DMS 273 (cell line): Measurements from ENCODE around the gene CPN1.
"Not testable (repeated sequence)": the region's sequence is repeated elsewhere in the genome, so short reads cannot be mapped to it uniquely, and the experiment has no call there.

ENCODE experiments used
- DNase-seq: peaks from one replicate; lab custom pipeline; 2025; ENCODE audit not compliant: unreplicated experiment; lab: John Stamatoyannopoulos, UW

The CPN1 gene

DNA sequence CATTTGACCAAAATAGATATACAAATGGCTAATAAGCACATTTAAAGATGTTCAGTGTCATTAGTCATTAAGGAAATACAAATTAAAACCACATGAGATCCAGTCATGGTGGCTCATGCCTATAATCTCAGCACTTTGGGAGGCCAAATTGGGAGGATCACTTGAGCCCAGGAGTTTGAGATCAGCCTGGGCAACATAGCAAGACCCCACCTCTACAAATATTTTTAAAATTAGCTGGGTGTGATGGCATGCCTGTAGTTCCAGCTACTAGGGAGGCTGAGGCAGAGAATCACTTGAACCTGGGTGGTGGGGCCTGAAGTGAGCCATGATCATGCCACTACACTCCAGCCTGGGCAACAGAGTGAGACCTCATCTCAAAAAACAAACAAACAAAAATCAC lies 607 bp upstream of the CPN1 start:
- DNase-seq = not testable (repeated sequence)

DNA sequence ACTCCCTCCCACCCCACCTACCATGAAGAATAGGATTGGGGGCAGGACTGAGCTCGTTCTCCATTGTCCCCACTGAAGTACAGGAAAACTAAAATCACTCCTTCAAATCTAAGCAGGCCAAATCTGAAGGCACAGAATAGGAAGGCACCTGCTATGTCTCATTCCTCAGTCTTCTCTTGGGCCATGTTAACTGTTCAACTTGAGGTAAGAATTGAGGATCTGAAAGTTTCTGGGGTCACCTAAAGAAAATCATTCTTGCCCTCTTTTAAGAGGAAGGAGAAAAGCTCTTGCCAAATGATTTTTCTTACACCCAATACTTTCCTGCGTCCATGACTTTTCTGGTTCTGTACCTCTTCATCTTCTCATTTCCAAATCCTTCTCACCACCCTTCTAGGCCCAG lies 4.9 kb downstream of the CPN1 start:
- DNase-seq = no peak

DNA sequence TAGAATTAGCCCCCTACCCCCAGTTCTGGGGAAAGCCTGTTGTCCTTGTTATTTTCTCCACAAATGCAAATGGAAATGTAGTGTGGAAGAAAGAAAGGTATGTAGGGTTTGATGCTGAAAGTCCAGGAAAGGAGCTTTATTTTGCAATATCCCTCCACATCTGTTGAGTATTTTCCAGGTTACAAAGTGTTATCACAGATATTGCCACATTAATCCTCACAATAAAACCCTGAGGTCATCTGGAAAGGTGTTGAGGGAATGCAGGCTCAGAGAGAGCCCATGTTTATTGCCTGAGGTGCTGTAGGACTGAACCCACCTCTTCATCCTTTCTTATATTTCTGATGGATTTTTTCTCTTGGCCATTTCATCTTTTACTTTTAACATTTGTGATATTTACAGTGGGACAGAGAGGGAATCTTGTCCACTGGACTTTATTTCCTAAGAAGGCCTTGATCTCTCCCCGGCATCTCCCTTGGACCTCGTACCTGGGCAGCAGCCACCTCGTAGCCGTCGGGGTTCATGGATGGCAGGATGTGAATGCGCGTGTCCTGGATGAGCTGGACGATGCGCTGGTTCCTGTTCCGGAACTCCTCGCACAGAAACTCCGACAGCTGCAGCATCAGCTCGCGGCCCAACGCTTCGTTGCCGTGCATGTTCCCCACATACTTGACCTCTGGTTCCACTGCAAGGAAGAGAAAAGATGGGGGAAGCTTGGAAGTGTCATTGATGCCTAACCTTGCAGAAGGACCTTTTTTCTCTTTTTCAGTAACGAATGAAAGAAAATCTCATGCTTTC lies 6.0 kb downstream of the CPN1 start:
- DNase-seq = no peak

DNA sequence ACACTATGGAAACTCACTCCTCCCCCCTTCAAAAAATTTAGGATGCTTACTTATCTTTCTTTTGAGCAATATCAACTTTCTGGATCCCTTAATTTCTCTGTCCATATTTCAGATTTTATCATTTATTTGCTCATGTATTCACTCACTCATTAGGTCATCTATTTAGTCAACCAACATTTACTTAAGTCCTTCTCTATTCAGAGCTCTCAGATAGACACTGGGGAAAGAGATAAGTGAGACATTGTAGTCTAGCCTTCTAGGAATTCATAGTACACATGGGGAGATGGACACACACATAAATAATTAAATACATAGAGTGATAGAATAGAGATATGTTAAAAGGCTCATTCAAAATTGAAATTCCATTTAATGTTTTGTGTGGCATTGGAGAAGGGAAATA lies 9.2 kb downstream of the CPN1 start:
- DNase-seq = no peak

DNA sequence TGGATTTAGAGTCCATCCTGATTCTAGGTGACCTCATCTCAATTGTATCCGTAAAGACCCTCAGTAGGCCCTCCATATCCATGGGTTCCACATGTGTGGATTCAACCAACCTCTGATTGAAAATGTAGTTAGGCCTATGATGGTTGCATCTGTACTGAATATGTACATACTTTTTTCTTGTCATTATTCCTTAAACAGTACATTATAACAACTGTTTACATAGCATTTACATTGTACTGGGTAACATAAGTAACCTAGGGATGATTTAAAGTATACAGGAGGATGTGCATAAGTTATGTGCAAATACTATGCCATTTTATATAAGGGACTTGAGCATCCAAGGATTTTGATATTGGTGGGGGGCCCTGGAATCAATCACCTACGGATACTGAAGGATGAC lies 10.1 kb downstream of the CPN1 start:
- DNase-seq = no peak

DNA sequence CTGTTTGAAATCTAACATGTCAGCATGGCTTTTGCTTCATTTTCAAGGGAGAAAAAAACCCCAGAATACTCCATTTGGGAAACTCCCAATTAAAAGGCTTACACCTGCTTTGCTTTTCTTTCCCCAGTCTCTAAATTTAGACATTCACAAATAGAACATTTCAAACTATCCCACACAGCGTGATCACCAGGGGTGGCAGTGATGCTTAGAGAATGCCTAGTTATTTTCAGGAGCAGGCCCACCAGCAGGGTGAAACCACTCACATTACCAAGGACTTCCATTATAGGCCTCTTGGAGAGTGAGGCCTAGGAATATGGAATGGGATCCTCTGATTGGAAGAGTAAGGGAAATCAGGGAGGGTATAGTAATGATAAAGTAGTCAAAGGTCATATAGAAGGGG lies 14.2 kb downstream of the CPN1 start:
- DNase-seq = no peak

DNA sequence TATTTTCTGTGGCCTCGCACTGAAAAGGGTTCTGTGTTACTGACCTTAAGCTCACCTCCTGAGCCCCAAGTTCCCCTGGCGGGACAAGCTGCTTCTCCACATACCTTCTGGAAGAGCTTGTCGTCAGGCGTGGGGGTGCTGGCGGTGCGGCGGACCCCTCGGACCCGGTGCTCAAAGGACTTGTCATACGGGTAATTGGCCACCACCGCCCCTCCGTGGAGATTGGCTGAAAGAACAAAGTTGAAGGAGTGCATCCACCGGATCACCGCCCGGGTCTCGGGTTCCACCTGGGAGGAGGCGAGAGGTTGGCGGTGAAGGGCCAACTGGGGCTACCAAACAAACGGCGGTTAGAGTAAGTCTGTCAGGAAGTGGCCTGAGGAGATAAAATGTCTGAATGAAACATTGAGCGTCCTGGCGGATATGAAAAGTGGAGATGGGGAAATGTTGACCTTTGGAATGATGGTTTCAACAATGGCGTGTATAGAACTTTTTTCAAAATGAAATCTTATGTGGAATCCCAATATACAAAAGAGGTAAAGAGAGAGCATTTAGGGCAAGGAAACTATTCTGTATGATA lies 16.5 kb downstream of the CPN1 start:
- no peak for DNase-seq

DNA sequence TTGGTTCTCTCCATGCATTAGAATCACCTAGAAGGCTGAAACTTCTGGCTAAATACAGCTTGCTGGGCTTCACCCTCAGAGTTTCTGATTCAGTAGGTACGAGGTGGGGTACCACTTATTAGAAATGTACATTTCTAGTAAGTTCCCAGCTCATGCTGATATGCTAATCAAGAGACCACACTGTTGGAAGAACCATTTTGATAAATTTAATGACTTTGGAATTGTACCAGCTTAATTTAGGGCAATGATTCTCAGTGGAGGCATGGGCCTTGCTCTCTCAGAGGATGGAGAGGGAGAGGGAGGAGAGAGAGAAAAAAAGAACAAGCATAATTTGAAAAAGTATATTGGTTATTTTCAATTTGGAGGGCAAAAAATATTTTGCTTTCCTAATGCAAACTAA lies 20.3 kb downstream of the CPN1 start:
- DNase-seq = no peak

DNA sequence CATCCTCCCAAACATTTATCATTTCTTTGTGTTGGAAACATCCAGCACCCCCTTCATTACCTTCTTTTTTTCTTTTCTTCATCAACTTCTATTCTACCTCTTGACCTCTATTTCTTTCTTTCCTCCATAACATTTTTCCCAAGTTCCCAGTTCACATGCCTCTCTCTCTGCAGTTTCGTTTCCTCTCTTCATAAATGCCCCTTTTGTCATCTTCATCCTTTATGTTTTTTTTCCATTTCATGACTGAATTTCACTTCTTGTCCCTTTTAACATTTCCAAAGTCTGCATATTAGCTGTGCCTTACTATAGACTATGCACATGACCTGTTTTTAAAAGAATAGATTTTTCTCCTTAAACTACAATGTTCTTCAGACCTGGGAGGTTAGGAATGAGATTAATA lies 23.7 kb downstream of the CPN1 start:
- no peak for DNase-seq

DNA sequence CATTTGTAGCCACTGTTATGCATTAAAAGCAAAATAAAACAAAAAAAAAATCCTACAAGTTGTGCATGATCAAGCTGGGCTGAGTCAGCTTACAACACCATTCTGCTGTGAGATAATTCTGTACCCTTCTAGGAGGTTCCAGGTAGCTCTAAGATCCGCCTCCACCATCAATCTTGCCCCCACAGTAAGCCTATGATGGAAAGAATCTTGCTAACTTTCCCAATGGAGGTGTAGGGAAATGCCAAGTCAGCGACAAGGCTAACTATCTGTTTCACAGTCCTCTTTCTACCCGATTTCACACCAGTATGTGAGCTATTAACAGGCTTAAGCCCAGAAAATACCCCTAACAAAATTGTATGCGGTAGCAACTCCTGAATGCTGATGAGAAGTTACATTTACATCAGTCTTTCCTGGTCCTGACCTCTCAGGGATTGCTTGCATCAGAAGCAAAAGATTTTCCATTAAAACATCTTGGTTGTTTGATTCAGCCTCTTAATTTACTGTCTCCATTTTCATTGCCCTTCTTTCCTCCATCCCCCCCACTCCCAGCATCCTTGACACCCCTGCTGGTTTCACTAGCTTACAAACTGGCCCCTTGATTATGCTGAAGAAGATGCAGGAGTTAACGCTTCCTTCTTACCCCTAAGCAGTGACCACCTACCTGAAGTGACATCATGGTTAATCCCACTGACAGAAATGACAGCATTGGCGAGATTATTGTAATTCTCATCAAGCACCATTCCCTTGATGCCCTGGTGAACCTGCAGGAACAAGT lies 27.8 kb downstream of the CPN1 start:
- DNase-seq = no peak

DNA sequence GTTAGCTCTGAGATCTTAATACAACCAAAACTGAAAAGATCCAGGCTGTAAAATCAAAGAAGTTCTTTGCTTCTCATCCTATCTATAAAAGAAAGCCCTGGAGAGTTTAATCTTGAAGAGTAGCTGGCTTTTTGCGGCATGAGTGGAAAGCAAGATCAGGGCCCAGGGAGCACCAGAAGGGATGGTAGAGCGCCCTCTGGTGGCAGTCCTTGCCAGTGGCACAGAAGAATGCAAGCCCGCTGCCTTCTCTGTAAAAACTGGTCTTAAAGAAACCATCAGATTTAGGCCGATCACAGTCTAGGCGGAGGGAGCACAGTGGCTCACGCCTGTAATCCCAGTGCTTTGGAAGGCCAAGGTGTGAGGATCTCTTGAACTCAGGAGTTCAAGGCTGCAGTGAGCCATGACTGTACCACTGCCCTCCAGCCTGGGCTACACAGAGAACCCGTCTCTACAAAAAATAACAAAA lies 35.6 kb downstream of the CPN1 start:
- peak; percentile 87 for DNase-seq

DNA sequence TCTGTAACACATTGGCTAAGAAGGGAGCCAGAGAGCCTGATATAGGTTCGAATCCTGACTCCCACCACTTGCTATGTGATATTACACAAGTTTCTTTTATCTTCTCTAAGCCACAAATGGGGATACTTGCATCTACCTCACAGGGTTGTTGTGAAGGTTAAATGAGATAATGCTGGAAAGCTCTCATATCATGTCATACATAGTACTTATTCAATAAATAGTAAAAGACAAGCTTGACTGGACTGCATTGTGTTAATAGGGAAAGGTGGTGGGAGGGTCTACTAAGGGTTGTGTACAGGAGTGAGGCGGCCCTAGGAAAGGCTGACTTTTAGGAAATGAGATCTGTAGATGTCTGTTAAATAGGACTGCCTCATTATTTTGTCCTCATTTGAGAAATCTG lies 36.1 kb downstream of the CPN1 start:
- DNase-seq = no peak

DNA sequence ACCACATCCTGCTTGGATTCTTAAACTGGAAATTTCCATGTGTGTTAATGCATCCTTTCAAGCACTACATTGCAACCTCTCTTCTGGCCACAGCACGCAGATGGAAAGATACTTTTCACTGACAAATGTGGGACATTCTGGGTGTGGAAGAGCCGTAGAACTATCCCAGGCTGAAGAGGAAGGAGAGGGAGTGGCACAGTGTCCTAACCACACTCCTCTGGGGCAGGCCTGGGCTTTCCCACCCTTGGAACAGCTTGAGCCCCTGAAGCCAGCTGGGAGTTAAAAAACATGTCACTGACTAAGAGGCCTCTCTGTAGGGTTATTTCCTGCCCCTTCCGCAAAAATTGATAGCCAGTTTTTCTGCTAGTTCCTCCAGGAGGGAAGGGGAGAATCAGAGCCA lies 37.9 kb downstream of the CPN1 start:
- peak; percentile 41 for DNase-seq

DNA sequence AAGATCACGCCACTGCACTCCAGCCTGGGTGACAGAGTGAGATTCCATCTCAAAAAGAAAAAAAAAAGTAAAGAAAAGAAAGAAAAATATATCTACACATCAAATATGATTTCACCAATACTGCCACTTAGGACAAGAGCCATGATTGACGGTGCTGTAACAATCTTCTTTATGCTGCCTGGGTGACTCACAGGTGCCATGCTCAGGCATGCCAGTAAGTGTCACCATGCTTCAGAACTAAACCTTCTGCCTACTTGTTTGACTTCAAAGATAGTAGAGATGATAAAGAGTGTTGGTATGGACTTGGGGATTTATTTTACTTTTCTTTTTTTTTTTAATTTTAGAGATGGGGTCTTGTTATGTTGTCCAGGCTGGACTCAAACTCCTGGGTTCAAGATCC lies 38.3 kb downstream of the CPN1 start:
- peak; percentile 12 for DNase-seq

DNA sequence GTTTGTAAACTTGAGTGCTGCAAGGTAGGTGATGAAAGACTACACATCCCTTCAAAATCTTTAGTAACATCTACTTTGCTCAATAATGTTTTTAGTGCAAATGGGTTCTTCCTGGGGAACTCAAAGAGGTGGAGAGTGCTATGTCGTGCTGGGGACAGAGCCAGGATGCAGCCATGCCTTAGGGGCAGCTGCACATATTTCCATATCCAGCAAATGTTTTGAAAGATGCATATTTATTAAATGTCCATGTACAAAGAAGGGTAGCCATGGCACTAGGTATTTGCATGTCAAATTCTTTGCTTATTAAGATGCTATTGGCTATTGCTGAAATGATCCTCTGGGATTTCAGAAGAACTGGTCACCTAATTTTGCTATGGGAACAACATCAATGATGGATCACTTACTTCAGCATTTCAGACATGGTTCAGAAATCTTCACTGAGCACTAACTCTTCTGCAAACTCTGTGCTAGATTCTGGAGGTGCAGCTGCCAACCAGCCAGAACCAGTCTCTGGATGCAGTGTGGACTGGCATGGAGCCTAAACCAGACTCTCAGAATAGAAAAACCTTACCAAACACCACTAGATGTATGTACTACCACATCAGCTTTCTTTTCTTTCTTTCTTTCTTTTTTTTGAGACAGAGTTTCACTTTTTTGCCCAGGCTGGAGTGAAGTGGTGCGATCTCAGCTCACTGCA lies 40.2 kb downstream of the CPN1 start:
- DNase-seq = no peak

DNA sequence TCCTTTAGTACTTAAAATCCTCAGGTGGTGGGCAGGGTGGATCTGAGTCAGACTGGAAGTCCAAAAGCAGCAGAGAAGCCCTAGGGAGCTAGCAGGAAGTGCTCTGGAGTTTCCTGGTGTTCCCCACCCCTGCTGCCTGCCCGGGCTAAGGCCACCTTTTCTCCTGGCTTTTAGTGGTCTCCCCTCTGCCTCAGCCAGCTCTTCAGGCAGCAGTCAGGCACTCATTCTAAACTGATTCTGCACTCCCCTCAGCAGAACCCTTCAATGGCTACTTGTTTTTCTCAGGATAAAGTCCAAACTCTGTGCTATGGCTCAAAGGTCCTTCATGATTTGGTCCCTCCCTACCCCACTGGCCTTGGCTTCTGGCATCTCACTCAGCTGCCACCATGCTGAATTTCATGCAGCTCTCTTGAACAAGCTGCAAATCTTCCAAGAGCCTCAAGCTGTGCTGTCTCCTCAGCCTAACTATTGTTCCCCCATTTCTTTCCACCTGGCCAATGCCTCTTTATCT lies 43.1 kb downstream of the CPN1 start:
- no peak for DNase-seq

DNA sequence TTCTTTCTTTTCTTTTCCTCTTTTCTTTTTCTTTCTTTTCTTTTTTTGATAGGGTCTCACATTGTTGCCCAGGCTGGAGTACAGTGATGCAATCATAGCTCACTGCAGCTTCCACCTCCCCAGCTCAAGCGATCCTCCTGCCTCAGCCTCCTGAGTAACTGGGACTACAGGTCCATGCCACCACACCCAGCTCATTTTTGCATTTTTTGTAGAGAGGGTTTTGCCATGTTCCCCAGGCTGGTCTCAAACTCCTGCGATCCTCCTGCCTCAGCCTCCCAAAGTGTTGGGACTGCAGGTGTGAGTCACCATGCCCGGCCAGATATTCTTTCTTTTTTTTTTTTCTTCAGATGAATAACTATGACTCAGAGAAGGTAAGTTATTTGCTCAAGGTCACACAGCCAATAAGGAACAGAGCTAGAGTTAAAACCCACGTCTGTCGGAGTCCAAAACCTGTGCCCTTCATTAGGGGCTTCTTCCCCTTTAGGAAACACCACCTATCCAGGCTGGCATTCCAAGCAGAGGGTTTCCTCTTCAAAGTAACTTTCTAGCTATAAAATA lies 43.8 kb downstream of the CPN1 start:
- DNase-seq = no peak

DNA sequence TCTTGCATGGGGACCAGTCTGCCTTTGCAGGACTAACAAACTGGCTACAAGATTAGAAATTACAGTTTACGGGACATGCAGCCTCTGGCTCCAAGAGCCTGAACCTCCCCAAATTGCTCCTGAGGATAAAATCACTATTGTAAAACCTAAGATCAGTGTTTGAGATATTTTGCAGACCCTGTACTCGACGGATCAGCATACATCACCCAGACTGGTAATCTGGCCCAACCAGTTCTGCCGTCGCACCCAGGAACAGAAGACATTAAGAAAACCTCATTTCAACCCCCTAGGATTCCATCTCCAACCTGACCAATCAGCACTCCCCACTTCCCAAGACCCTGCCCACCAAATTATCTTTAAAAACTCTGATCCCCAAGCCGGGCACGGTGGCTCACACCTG lies 44.8 kb downstream of the CPN1 start:
- DNase-seq = no peak

DNA sequence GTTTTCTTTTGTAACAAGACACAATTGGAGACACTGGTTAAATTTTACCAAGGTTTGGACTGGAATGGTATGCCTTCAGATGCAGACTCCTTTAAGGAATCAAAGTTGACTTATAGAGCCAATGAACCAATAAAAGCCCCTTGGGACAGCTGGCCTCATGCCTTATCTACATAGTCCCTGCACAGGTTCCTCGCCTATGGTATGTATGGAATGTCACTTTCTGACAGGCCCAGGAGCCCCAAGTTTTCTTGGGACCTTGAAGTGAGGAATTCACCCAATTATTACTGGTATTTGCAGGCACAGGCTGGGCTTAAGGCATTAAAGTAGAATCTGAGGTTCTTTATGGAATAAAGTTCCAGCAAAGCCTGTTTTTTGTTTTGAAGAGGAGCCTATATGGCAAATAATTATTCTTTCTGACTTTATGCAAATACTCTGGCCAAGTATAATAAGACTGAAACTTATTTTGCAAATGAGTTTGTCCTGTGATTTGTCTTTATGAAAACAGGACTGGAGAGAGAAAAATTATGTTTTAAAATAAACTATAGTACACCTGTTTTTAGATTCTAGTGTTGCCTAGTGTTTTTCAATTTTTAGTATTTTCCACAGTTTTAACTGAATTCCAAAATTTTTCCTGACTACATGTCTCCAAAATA lies 47.8 kb downstream of the CPN1 start:
- no peak for DNase-seq

DNA sequence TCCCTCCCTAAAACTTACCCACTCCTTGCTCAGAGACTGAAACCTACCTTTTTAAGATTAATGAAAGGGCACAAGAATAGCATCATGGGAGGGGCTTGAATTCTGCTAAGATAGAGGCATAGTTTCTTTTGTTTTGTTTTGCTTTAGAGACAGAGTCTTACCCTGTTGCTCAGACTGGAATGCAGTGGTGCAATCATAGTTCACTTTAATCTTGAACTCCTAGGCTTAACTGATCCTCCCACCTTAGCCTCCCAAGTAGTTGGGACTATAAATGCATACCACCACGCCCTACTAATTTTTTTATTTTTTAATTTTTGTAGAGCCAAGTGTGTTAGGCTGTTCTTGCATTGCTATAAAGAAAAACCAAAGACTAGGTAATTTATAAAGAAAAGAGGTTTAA lies 54.3 kb downstream of the CPN1 start:
- DNase-seq = no peak

DNA sequence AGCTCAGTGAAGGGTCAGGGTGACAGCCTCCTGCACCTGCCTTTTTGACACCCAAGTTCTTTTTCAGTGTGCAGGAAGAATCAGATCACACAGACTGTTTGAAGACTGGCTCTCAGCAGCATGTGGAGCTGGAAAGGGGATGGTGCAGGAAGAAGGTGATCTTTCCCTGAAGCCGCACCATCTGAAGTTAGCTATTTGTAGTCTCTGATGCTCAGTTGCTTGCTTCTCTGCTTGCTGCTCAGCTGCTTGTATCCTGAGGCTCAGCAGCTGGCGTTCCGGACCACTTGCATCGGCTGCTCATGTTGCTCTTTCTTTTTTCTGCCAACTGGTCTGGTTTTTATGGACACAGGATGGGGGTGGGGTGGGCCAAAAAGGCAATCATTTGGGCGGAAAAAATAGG lies 56.1 kb downstream of the CPN1 start:
- DNase-seq = peak; percentile 85
